Measurements from ENCODE around the gene RBP3.

RBP3 gene

GRCh38 chr10:47347303-47347675, 874 bp upstream of the RBP3 start:
- TF ChIP-seq CTCF (IDR thresholded peaks at IDR 0.05; ENCODE audit: low read depth, low read length), result no peak
- no peak for DNase-seq (ENCODE audit: extremely low read depth, low read depth)

GRCh38 chr10:47348661-47349470, 703 bp downstream of the RBP3 start:
- no peak for TF ChIP-seq CTCF (IDR thresholded peaks at IDR 0.05; ENCODE audit: low read depth, low read length)
- DNase-seq (ENCODE audit: extremely low read depth, low read depth), result no peak

- no peak for DNase-seq (ENCODE audit: extremely low read depth, low read depth)
- TF ChIP-seq CTCF (IDR thresholded peaks at IDR 0.05; ENCODE audit: low read depth, low read length), result no peak
Observed at GRCh38 chr10:47349516-47349915, 1.4 kb downstream of the RBP3 start.

GRCh38 chr10:47349941-47350371, 1.8 kb downstream of the RBP3 start:
- no peak for TF ChIP-seq CTCF (IDR thresholded peaks at IDR 0.05; ENCODE audit: low read depth, low read length)
- no peak for DNase-seq (ENCODE audit: extremely low read depth, low read depth)

GRCh38 chr10:47350671-47351640, 2.8 kb downstream of the RBP3 start:
- no peak for DNase-seq (ENCODE audit: extremely low read depth, low read depth)
- no peak for TF ChIP-seq CTCF (IDR thresholded peaks at IDR 0.05; ENCODE audit: low read depth, low read length)

GRCh38 chr10:47351899-47352815, 4.0 kb downstream of the RBP3 start:
- DNase-seq (ENCODE audit: extremely low read depth, low read depth), result no peak
- TF ChIP-seq CTCF (IDR thresholded peaks at IDR 0.05; ENCODE audit: low read depth, low read length), result no peak
